Type B pancreatic cell (in vitro differentiated cells): ENCODE results near the gene THRB. TPM values are rescaled to one million over a fixed set of nuclear protein-coding genes. Genes with fewer than 3 reads are reported as not detected.
A peak's percentile ranks its signal among the peaks of the same experiment; 100 is the strongest.

Experiments
- DNase-seq: peaks from one replicate; pipeline ENCODE4 v3.0.0; 2021; ENCODE audit warnings: mixed read lengths; ENCODE audit not compliant: unreplicated experiment; ENCODE audit errors: extremely low spot score
- H3K27ac Mint-ChIP-seq: 2 replicates; pipeline ENCODE4 v1.8.0; 2021; ENCODE audit warnings: mild to moderate bottlenecking, mixed read lengths
- H3K27me3 Mint-ChIP-seq: 2 replicates; pipeline ENCODE4 v1.8.0; 2021; ENCODE audit warnings: mixed read lengths
- H3K36me3 Mint-ChIP-seq: 2 replicates; pipeline ENCODE4 v1.8.0; 2021; ENCODE audit warnings: mixed read lengths
- H3K4me1 Mint-ChIP-seq: one replicate; pipeline ENCODE4 v1.8.0; 2021; ENCODE audit warnings: mixed read lengths; ENCODE audit not compliant: unreplicated experiment
- H3K4me3 Mint-ChIP-seq: 2 replicates; pipeline ENCODE4 v1.8.0; 2021; ENCODE audit warnings: mild to moderate bottlenecking, mixed read lengths
- H3K9me3 Mint-ChIP-seq: 2 replicates; pipeline ENCODE4 v1.8.0; 2021; ENCODE audit warnings: mixed read lengths
- CTCF ChIP-seq: fragments of 200-600 bp; sonication (generic); conservative IDR thresholded peaks from 2 replicates; pipeline ENCODE4 v1.5.0; 2021; ENCODE audit warnings: antibody characterized with exemption, mild to moderate bottlenecking
- total RNA-seq: library from RNA; stranded (reverse); gene quantifications from 2 replicates; pipeline ENCODE4 v1.2.1, GENCODE V29; 2021; ENCODE audit warnings: low replicate concordance

The THRB gene
- total RNA-seq, 1 donor from 2014 or later, result 15.6 TPM

- no peak overlapping the region for H3K4me3 Mint-ChIP-seq
- DNase-seq, result no peak
- no peak for TF ChIP-seq CTCF
- H3K9me3 Mint-ChIP-seq, result no peaks in the 10 kb centered on the region
- H3K4me1 Mint-ChIP-seq, result peaks cover 17% of the 10 kb centered on the region
- H3K36me3 Mint-ChIP-seq, result peaks cover 8% of the 10 kb centered on the region
- no peaks in the 10 kb centered on the region for H3K27me3 Mint-ChIP-seq
- H3K27ac Mint-ChIP-seq, result peak overlapping the region; percentile 49
Observed at GRCh38 chr3:24137958-24138875, 356.4 kb downstream of the THRB start.

- Mint-ChIP-seq H3K4me3 (no peak overlapping the region), H3K36me3 (peaks cover 6% of the 10 kb centered on the region), H3K9me3 (no peaks in the 10 kb centered on the region), H3K27me3 (no peaks in the 10 kb centered on the region), H3K4me1 (peaks cover 17% of the 10 kb centered on the region), H3K27ac (peak overlapping the region; percentile 49)
- no peak for TF ChIP-seq CTCF
- DNase-seq, result no peak
Observed at GRCh38 chr3:24137334-24137733, 357.3 kb downstream of the THRB start.

- H3K27me3 Mint-ChIP-seq, result no peaks in the 10 kb centered on the region
- H3K9me3 Mint-ChIP-seq, result no peaks in the 10 kb centered on the region
- peaks cover 17% of the 10 kb centered on the region for H3K4me1 Mint-ChIP-seq
- H3K27ac Mint-ChIP-seq, result peak overlapping the region; percentile 1
- no peak for DNase-seq
- H3K36me3 Mint-ChIP-seq, result peaks cover 4% of the 10 kb centered on the region
- H3K4me3 Mint-ChIP-seq, result no peak overlapping the region
- TF ChIP-seq CTCF, result no peak
Observed at GRCh38 chr3:24136624-24137310, 357.9 kb downstream of the THRB start.

- no peaks in the 10 kb centered on the region for H3K27me3 Mint-ChIP-seq
- TF ChIP-seq CTCF, result no peak
- H3K4me1 Mint-ChIP-seq, result peaks cover 17% of the 10 kb centered on the region
- no peak for DNase-seq
- H3K27ac Mint-ChIP-seq, result no peak overlapping the region
- H3K36me3 Mint-ChIP-seq, result peaks cover 4% of the 10 kb centered on the region
- no peaks in the 10 kb centered on the region for H3K9me3 Mint-ChIP-seq
- H3K4me3 Mint-ChIP-seq, result no peak overlapping the region
Observed at GRCh38 chr3:24135280-24135679, 359.4 kb downstream of the THRB start.

- TF ChIP-seq CTCF, result no peak
- no peak for DNase-seq
- Mint-ChIP-seq H3K4me3 (no peak overlapping the region), H3K27ac (no peak overlapping the region), H3K36me3 (peaks cover 7% of the 10 kb centered on the region), H3K4me1 (peaks cover 17% of the 10 kb centered on the region), H3K27me3 (no peaks in the 10 kb centered on the region), H3K9me3 (no peaks in the 10 kb centered on the region)
Observed at GRCh38 chr3:24133942-24134341, 360.7 kb downstream of the THRB start.
